Measurements from ENCODE around the gene KLF7. TPM values are rescaled to one million over a fixed set of nuclear protein-coding genes. Genes with fewer than 3 reads are reported as not detected.

KLF7 gene
- total and polyA plus RNA-seq, 9 of the 15 experiments (the other 6 are each of a cell fraction or from before 2014, with no cell fraction given): 0.04 to 0.54 (median 0.07) TPM

DNA sequence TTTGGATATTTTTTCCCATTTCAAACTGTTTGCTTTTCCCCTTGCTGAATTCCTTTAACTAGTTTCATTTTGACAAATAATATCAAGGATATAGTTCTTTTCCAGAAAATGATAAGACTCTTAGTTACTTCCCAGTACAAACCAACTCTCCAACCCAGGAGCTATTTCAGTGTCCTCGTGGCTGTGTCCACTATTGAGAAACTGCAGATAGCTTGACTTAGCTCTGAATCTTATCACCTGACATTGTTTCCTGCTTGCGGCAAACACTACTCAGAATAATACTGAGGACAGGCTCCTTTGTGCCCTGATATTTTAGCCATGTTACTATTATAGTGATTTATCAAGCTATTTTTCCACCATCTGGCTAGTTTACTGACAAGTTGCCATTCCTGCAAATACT, 74.6 kb downstream of the KLF7 start:
- Histone ChIP-seq H3K4me2 (ENCODE audit: insufficient read depth, low read length) (no peak overlapping the region), H3K27ac (ENCODE audit: extremely low read depth, low read depth, low read length) (no peak overlapping the region), H2AFZ (ENCODE audit: low read depth, low read length) (no peak overlapping the region), H3K9me1 (ENCODE audit: control insufficient read depth, insufficient read depth, low read length) (no peaks in the 10 kb centered on the region), H3K9ac (ENCODE audit: insufficient read depth in 1 of 2, low read depth in 2 of 2, low read length in 2 of 2) (no peak overlapping the region), H3K36me3 (ENCODE audit: control insufficient read depth, insufficient read depth, low read length) (no peaks in the 10 kb centered on the region), H3K27me3 (ENCODE audit: control insufficient read depth in 2 of 2, insufficient read depth in 2 of 2, low read length in 2 of 2) (no peaks in the 10 kb centered on the region; a peak in 1 of 5 replicates), H3K4me1 (replicated peaks in 1 of 2; ENCODE audit: control insufficient read depth in 2 of 2, insufficient read depth in 2 of 2, low read length in 2 of 2) (no peaks in the 10 kb centered on the region), H3K9me3 (replicated peaks; ENCODE audit: control insufficient read depth, insufficient read depth, low read depth, low read length) (no peaks in the 10 kb centered on the region), H3K79me2 (ENCODE audit: control insufficient read depth, insufficient read depth, low read length) (no peaks in the 10 kb centered on the region), H3K4me3 (no peak overlapping the region), H4K20me1 (replicated peaks; ENCODE audit: control insufficient read depth, insufficient read depth, low read length) (no peaks in the 10 kb centered on the region)
- CTCF ChIA-PET (ENCODE audit: low intra/inter-chr PET ratio): no interaction called here
- WGBS (ENCODE audit: insufficient coverage, low coverage, missing lambda C conversion rate): 5% methylated on average over 2 of the region's 2 CpGs
- TF ChIP-seq ZKSCAN3 (CRISPR knock-in tag; IDR thresholded peaks at IDR 0.05) (no peak), HNRNPLL (IDR thresholded peaks at IDR 0.05; ENCODE audit: low read depth, low read length, poor library complexity, severe bottlenecking) (no peak), EHMT2 (IDR thresholded peaks at IDR 0.05) (no peak), GTF2F1 (IDR thresholded peaks at IDR 0.05; ENCODE audit: low read depth, low read length) (no peak), ESRRB (CRISPR knock-in tag; IDR thresholded peaks at IDR 0.05; ENCODE audit: borderline replicate concordance) (no peak), EP300 (IDR thresholded peaks at IDR 0.05; ENCODE audit: low read length) (no peak), KDM2B (CRISPR knock-in tag; IDR thresholded peaks at IDR 0.05) (no peak), ZBTB9 (CRISPR knock-in tag; IDR thresholded peaks at IDR 0.05) (no peak), TCFL5 (CRISPR knock-in tag; conservative IDR thresholded peaks at IDR 0.05) (no peak), ZNF124 (CRISPR knock-in tag; IDR thresholded peaks at IDR 0.05) (no peak), MAX (CRISPR knock-in tag; IDR thresholded peaks at IDR 0.05) (no peak), POLR3G (IDR thresholded peaks at IDR 0.05; ENCODE audit: extremely low read depth, insufficient read length, insufficient replicate concordance) (no peak), ZNF140 (CRISPR knock-in tag; IDR thresholded peaks at IDR 0.05) (no peak), MIER1 (IDR thresholded peaks at IDR 0.05; ENCODE audit: low read depth) (no peak), HDAC3 (IDR thresholded peaks at IDR 0.05; ENCODE audit: borderline replicate concordance, partially characterized antibody) (no peak), DEAF1 (CRISPR knock-in tag; IDR thresholded peaks at IDR 0.05) (no peak), ARID1B (IDR thresholded peaks at IDR 0.05) (no peak), MBD2 (IDR thresholded peaks at IDR 0.05; ENCODE audit: borderline replicate concordance, low read depth) (no peak), GTF2A2 (tag; IDR thresholded peaks at IDR 0.05) (no peak)
- TF ChIP-seq, protein P1, sequence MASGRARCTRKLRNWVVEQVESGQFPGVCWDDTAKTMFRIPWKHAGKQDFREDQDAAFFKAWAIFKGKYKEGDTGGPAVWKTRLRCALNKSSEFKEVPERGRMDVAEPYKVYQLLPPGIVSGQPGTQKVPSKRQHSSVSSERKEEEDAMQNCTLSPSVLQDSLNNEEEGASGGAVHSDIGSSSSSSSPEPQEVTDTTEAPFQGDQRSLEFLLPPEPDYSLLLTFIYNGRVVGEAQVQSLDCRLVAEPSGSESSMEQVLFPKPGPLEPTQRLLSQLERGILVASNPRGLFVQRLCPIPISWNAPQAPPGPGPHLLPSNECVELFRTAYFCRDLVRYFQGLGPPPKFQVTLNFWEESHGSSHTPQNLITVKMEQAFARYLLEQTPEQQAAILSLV (tag; IDR thresholded peaks at IDR 0.05): no peak
- intact Hi-C loops (cut with micrococcal nuclease): no loop called here
- POLR2A ChIA-PET: interaction anchor here (0.7 kb wide), 1 partner anchor 10 kb away, joined by 3 read pairs; no protein-coding TSS in a partner anchor
- BruUV-seq (replicated peaks): no TSS peak
- DNase-seq (ENCODE audit: extremely low read depth in 1 of 4, low spot score in 3 of 4) (no peak), ATAC-seq (no peak), FAIRE-seq (no peak)
- in situ Hi-C loops (cut with MboI): no loop called here
